AG04450 (cell line): ENCODE data around the gene SSX2IP. TPM values are rescaled to one million over a fixed set of nuclear protein-coding genes. Genes with fewer than 3 reads are reported as not detected.

Experiments used
- CTCF ChIA-PET: fragments of 300-600, 350-600 bp; formaldehyde crosslinking; extraction: SDS; loops from one replicate; lab custom pipeline; 2022; ENCODE audit warnings: antibody characterized with exemption, inconsistent platforms; lab: Charles Lee
- POLR2A ChIA-PET: fragments of 350-600 bp; formaldehyde crosslinking; extraction: SDS; loops from one replicate; lab custom pipeline; 2021; ENCODE audit warnings: antibody characterized with exemption, inconsistent platforms; lab: Yijun Ruan, JAX
- DNase-seq: peaks from one replicate; pipeline ENCODE4 v3.0.0-alpha.2; 2011; ENCODE audit warnings: low read depth, low spot score
- H3K27ac ChIP-seq: one replicate; pipeline ENCODE4 v1.5.1; 2012; ENCODE audit warnings: low read depth, low read length, control low read depth
- H3K27me3 ChIP-seq: one replicate; pipeline ENCODE4 v1.6.0; 2012; ENCODE audit warnings: low read length; ENCODE audit not compliant: control insufficient read depth, insufficient read depth
- H3K4me3 ChIP-seq: 2 replicates; pipeline ENCODE4 v1.5.1; 2011; ENCODE audit warnings: mild to moderate bottlenecking, low read depth, low read length, control low read depth
- H3K9me3 ChIP-seq: 2 replicates; pipeline ENCODE4 v1.5.1; 2012; ENCODE audit warnings: low read length; ENCODE audit not compliant: control insufficient read depth, insufficient read depth
- polyA minus RNA-seq: library from RNA; depleted of rRNA, polyadenylated mRNA; stranded (reverse); fragments of >200 nt; gene quantifications from 2 replicates; pipeline ENCODE4 v1.2.3, GENCODE V29; 2011; rRNA and poly(A)+ RNA removed
- polyA plus RNA-seq: library from polyadenylated mRNA; depleted of rRNA; stranded (reverse); fragments of >200 nt; gene quantifications from 2 replicates; pipeline ENCODE4 v1.2.3, GENCODE V29; 2011; rRNA removed
- TF ChIP-seq, protein P1 (sequence below): IDR thresholded peaks from 2 replicates; pipeline ENCODE4 v1.5.1; 2011; ENCODE audit warnings: low read depth, low read length, control low read depth, inconsistent platforms

SSX2IP gene
- 21.4 and 31.7 TPM in 2 replicates for polyA plus RNA-seq
- polyA minus RNA-seq = 9.4 and 21.1 TPM in 2 replicates

DNA sequence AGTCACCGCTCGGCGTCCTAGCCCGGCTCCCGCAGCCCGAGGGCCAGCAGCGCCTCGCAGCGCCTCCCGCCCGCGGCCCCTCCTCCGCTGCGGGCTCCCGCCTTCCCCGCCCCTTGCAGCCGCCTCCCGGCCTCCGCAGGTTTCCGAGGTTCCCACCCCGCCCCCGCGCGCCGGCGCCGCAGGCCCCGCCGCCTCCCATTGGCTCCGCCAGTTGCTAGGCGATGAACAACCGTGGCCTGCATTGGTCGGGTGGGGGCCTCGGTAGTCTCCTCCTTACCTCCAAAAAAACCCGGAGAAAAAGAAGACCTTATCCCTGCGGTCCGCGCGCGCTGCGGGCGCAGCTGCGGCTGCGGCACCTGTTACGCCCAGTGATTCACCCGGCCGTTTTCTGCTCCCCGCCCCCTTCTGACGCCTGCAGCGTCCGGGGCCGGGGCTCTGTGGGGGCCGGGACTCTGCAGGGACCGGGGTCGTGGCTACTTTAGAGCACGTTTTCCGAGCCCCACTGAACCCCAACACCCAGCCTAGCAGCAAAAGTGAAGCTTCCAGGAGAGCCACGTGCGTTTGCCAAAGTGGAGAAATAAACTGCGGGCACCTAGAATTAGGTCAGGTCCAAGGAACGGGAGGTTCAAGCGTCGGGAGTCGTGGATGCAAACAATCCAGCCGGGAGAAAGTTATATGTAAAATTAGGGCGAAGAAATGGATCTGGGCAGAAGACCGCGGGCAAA, at the start of gene SSX2IP:
Gene SSX2IP (minus strand): TSS at position 65 of the 725 bp plus-strand sequence. CDS start 19,242 bp downstream, outside the sequence.
- H3K9me3 ChIP-seq = peaks cover 5% of the 10 kb centered on the region; the same call in 1 of the 2 replicates
- peak within 1 kb of the TSS; percentile 73 for H3K4me3 ChIP-seq
- peak within 1 kb of the TSS; percentile 75 for H3K27ac ChIP-seq
- POLR2A ChIA-PET = interaction anchor here (0.7 kb wide), 1 partner anchor 203 kb away, joined by 6 read pairs; no protein-coding TSS in a partner anchor
- TF ChIP-seq, protein P1, sequence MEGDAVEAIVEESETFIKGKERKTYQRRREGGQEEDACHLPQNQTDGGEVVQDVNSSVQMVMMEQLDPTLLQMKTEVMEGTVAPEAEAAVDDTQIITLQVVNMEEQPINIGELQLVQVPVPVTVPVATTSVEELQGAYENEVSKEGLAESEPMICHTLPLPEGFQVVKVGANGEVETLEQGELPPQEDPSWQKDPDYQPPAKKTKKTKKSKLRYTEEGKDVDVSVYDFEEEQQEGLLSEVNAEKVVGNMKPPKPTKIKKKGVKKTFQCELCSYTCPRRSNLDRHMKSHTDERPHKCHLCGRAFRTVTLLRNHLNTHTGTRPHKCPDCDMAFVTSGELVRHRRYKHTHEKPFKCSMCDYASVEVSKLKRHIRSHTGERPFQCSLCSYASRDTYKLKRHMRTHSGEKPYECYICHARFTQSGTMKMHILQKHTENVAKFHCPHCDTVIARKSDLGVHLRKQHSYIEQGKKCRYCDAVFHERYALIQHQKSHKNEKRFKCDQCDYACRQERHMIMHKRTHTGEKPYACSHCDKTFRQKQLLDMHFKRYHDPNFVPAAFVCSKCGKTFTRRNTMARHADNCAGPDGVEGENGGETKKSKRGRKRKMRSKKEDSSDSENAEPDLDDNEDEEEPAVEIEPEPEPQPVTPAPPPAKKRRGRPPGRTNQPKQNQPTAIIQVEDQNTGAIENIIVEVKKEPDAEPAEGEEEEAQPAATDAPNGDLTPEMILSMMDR = no peak
- no peaks in the 10 kb centered on the region for H3K27me3 ChIP-seq
- CTCF ChIA-PET = interaction anchor here (2.8 kb wide), 1 partner anchor 63 kb away, joined by 18 read pairs; no protein-coding TSS in a partner anchor
- peak; percentile 90 for DNase-seq

- ChIA-PET CTCF (interaction anchor here (1.2 to 4.0 kb wide), 3 partner anchors 15 to 113 kb away, joined by 3 to 17 read pairs (median 5); no protein-coding TSS in a partner anchor), POLR2A (no interaction called here)
- Histone ChIP-seq H3K4me3 (no peak overlapping the region), H3K27ac (no peak overlapping the region), H3K9me3 (0 out of 2 replicates have a peak, but pooled peaks cover 3% of the 10 kb centered on the region), H3K27me3 (no peaks in the 10 kb centered on the region)
- TF ChIP-seq, protein P1 = no peak
- no peak for DNase-seq
These were observed 48.0 kb upstream of the SSX2IP start for GRCh38 chr1:84738237-84738636.

- H3K4me3 ChIP-seq = no peak overlapping the region
- no peak for DNase-seq
- 0 out of 2 replicates have a peak, but pooled peaks cover 3% of the 10 kb centered on the region for H3K9me3 ChIP-seq
- CTCF ChIA-PET = interaction anchor here (1.2 to 1.6 kb wide), 3 partner anchors 22 to 112 kb away, joined by 3 to 5 read pairs (median 5); no protein-coding TSS in a partner anchor
- POLR2A ChIA-PET = no interaction called here
- TF ChIP-seq, protein P1 = no peak
- no peak overlapping the region for H3K27ac ChIP-seq
- H3K27me3 ChIP-seq = no peaks in the 10 kb centered on the region
These were observed 47.3 kb upstream of the SSX2IP start for GRCh38 chr1:84737590-84737989.

DNA sequence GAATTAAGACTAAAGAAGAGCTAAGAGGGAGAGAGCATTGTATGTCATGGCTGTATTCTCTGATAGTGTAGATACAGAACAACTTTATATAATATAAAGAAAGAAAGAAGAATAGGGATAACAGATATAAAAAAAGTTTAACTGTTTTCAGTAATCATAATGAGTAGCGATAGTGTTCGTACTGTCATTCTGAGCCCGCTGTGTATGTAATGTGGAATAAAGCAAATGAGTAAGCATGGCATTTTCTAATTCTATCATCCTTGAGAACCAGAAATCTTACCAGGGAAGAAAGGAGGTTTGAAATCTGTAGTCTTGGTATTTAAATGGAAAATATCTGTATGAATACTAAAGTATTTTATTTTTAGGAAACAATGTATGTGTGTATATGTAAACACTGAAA, 46.7 kb upstream of the SSX2IP start:
- H3K27me3 ChIP-seq = no peaks in the 10 kb centered on the region
- no peak overlapping the region for H3K4me3 ChIP-seq
- CTCF ChIA-PET = interaction anchor here (0.6 to 2.2 kb wide), 6 partner anchors 13 to 303 kb away, joined by 3 to 10 read pairs (median 5); no protein-coding TSS in a partner anchor
- H3K9me3 ChIP-seq = 0 out of 2 replicates have a peak, but pooled peaks cover 3% of the 10 kb centered on the region
- TF ChIP-seq, protein P1 = no peak
- no peak for DNase-seq
- POLR2A ChIA-PET = no interaction called here
- no peak overlapping the region for H3K27ac ChIP-seq
